Prostate gland (tissue), 2 donors: Measurements from ENCODE around the gene VEPH1. TPM values are rescaled to one million over a fixed set of nuclear protein-coding genes. Genes with fewer than 3 reads are reported as not detected.

ENCODE experiments used
- DNase-seq: peaks from one replicate; pipeline ENCODE4 v3.0.0-alpha.2; 2019; ENCODE audit warnings: low spot score
- H3K27ac ChIP-seq, 2 donors: fragments of 200-600 bp; sonication (generic); 2 replicates each; pipeline ENCODE4 v1.5.1; 2017 to 2019
- H3K27me3 ChIP-seq: fragments of 200-600 bp; sonication (generic); replicated peaks from 2 replicates; pipeline ENCODE4 v1.5.1; 2019; ENCODE audit not compliant: insufficient read depth
- H3K36me3 ChIP-seq, 2 donors: fragments of 200-600 bp; sonication (generic); 1 replicate in 1 of 2; 2 replicates in 1 of 2; pipeline versions ENCODE4 v1.5.1 to v1.8.1; 2017 to 2019
- H3K4me1 ChIP-seq: fragments of 200-600 bp; sonication (generic); replicated peaks from 2 replicates; pipeline ENCODE4 v1.5.1; 2019
- H3K4me3 ChIP-seq, 2 donors: fragments of 200-600 bp; sonication (generic); 2 replicates each; pipeline ENCODE4 v1.5.1; 2017 to 2019
- H3K9me3 ChIP-seq: fragments of 200-600 bp; sonication (generic); 2 replicates; pipeline ENCODE4 v1.5.1; 2017
- CTCF ChIP-seq, 4 experiments: fragments of 200-600 bp in 2 of 4; fragments of 450-650 bp in 2 of 4; sonication (generic) in 2 of 4; IDR thresholded peaks; 1 replicate in 3 of 4; 2 replicates in 1 of 4; pipeline ENCODE4 v1.5.1; 2016 to 2019; ENCODE audit warnings: antibody characterized with exemption in 4 of 4, mild to moderate bottlenecking in 2 of 4, moderate library complexity in 2 of 4
- POLR2A ChIP-seq: fragments of 450-650 bp; IDR thresholded peaks from one replicate; pipeline ENCODE4 v1.6.1; 2016; ENCODE audit warnings: antibody characterized with exemption, mild to moderate bottlenecking
- POLR2AphosphoS5 ChIP-seq: sonication (generic); formaldehyde crosslinking; IDR thresholded peaks from one replicate; pipeline ENCODE4 v1.6.1; 2017; ENCODE audit warnings: antibody characterized with exemption
- WGBS: methylation state at CpG from one replicate; pipeline ENCODE4 v1.1.5; 2018; 5-methylcytosine and 5-hydroxymethylcytosine counted together
- intact Hi-C: fragments of 100-400 bp; cut with DNase I; formaldehyde crosslinking; loops from one replicate; pipeline ENCODE4 v1.14.2; 2022
- total RNA-seq, 2 donors: library from RNA; depleted of rRNA; stranded (reverse); fragments of >200 nt; gene quantifications; one replicate each; pipeline ENCODE4 v1.1.0, GENCODE V29; 2016

The VEPH1 gene
- total RNA-seq, 2 donors from 2014 or later = 1.4 to 3.4 TPM

GRCh38 chr3:157512534-157512933 is 9.3 kb upstream of the VEPH1 start:
- no peaks in the 10 kb centered on the region for H3K9me3 ChIP-seq
- H3K36me3 ChIP-seq = no peaks in the 10 kb centered on the region
- intact Hi-C loops = no loop called here
- DNase-seq = no peak
- H3K27me3 ChIP-seq = no peaks in the 10 kb centered on the region
- H3K4me1 ChIP-seq = no peaks in the 10 kb centered on the region
- TF ChIP-seq CTCF (IDR thresholded peaks at IDR 0.05) = no peak
- TF ChIP-seq POLR2AphosphoS5 = no peak
- no peak for TF ChIP-seq POLR2A
- H3K4me3 ChIP-seq = no peak overlapping the region
- H3K27ac ChIP-seq = no peak overlapping the region
- 84% methylated on average over 5 of the region's 5 CpGs for WGBS

DNA sequence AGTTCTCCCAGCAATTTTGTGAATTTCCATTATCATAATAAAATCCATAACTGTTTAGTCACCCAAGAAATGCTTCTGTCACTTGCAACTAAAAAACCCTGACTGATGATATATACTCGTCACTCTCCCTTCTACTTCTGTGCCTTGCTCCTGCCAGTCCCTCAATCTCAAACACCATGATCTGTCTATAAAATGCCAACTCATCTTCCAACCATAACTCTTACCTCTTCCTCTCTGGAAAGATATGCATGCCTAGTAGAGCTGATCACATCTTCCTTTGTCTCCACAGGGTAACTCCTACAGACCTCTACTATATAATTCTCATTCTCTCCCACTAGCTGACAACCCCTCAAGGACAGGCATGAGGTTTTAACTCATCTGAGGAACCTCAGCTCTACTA is 5.2 kb upstream of the VEPH1 start:
- no peaks in the 10 kb centered on the region for H3K4me1 ChIP-seq
- no peaks in the 10 kb centered on the region for H3K27me3 ChIP-seq
- intact Hi-C loops = no loop called here
- H3K36me3 ChIP-seq = no peaks in the 10 kb centered on the region
- no peaks in the 10 kb centered on the region for H3K9me3 ChIP-seq
- DNase-seq = no peak
- 82% methylated on average over 1 of the region's 1 CpG for WGBS
- no peak overlapping the region for H3K4me3 ChIP-seq
- no peak overlapping the region for H3K27ac ChIP-seq
- TF ChIP-seq CTCF (IDR thresholded peaks at IDR 0.05) (no peak), POLR2A (no peak), POLR2AphosphoS5 (no peak)

GRCh38 chr3:157501863-157502262 is 1.4 kb downstream of the VEPH1 start:
- WGBS = 77% methylated on average over 4 of the region's 4 CpGs
- no peaks in the 10 kb centered on the region for H3K9me3 ChIP-seq
- no peaks in the 10 kb centered on the region for H3K27me3 ChIP-seq
- H3K27ac ChIP-seq = no peak overlapping the region
- intact Hi-C loops = no loop called here
- no peaks in the 10 kb centered on the region for H3K4me1 ChIP-seq
- TF ChIP-seq POLR2AphosphoS5 (no peak), CTCF (IDR thresholded peaks at IDR 0.05) (no peak)
- no peak for DNase-seq
- H3K4me3 ChIP-seq = no peak overlapping the region
- H3K36me3 ChIP-seq = no peaks in the 10 kb centered on the region

DNA sequence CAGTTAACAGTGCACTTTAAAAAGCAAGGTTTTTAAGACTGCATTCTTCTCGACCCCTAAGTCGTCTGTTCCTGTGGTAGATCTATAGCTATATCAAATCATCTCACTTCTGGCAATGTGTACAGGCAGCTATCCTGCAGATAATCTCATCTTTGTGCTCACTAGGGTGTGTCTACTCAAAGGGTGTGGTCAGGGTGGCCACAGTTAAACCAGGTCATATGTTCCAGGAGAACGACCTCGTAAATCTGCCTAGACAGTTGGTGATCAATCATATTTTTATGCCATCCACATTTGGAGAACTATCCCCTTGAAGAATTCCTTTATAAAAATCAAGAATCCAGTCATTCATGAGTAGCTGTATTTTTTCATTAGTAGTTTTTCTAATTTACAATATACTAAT is 3.0 kb downstream of the VEPH1 start:
- Histone ChIP-seq H3K36me3 (no peaks in the 10 kb centered on the region), H3K27me3 (no peaks in the 10 kb centered on the region), H3K4me1 (no peaks in the 10 kb centered on the region), H3K27ac (no peak overlapping the region), H3K9me3 (no peaks in the 10 kb centered on the region), H3K4me3 (no peak overlapping the region)
- 24% methylated on average over 4 of the region's 4 CpGs for WGBS
- no peak for DNase-seq
- no peak for TF ChIP-seq POLR2AphosphoS5
- no peak for TF ChIP-seq POLR2A
- no peak for TF ChIP-seq CTCF (IDR thresholded peaks at IDR 0.05)
- intact Hi-C loops = no loop called here

DNA sequence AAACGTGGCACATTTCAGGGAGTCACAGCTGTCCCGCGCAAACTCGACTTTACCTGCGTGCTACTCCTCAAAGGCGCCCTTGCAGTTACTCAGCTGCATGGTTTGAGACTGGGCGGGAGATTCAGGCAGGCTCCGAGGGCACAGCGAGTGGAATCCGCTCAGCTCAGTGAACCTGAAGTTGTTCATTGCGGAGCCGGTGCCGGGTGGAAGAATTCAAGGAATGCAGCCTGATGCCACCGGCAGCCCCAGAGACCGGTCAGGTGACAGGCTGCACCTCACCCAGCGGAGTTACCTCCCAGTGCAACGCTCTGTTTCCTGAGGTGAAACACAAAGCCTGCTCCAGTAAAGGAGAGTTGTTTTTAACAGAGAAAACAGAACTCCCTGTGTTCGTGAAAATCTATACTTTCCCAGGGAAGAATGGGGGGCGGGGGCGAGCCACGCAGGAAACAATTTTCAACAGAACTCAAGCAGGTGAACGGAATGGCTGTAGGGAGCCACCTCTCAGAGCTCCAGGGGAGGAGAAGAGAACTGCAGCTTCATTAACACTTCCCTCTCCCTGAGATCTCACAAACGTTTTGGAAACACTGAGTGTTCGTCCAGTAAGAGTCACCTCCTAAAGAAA is 3.8 kb downstream of the VEPH1 start:
- H3K27me3 ChIP-seq = no peaks in the 10 kb centered on the region
- peak; percentile 53 for DNase-seq

More for the DNA sequence above, 3.8 kb downstream of the VEPH1 start:
- H3K4me3 ChIP-seq = peak overlapping the region; percentile 13 to 24
- TF ChIP-seq CTCF (IDR thresholded peaks at IDR 0.05) = no peak
- peak; percentile 58 for TF ChIP-seq POLR2AphosphoS5
- WGBS = 3% methylated on average over 24 of the region's 24 CpGs
- H3K4me1 ChIP-seq = no peaks in the 10 kb centered on the region
- peak overlapping the region in 1 of 2 donors; percentile 15 for H3K27ac ChIP-seq
- no peaks in the 10 kb centered on the region for H3K36me3 ChIP-seq
- intact Hi-C loops = no loop called here
- H3K9me3 ChIP-seq = no peaks in the 10 kb centered on the region
